Measurements from ENCODE around the gene SMC3.
"Not testable (repeated sequence)": the region's sequence is repeated elsewhere in the genome, so short reads cannot be mapped to it uniquely, and the experiment has no call there.

The SMC3 gene

DNA sequence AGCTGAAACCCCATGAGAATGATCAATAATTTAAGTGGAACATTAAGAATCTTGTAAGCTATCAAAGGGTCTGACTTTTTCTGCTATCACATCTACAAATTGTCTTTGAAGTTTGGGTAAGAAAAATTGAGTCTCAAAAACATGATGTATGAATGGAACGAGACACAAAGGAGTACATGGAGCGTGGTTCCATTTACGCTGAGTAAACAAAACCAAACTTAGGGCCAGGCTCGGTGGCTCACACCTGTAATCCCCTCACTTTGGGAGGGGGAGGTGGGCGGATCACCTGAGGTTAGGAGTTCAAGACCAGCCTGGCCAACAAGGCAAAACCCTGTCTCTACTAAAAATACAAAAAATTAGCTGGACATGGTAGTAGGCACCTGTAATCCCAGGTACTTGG, 24.3 kb downstream of the SMC3 start:
- DNase-seq: no peak

- DNase-seq: no peak
Measured at GRCh38 chr10:110597476-110597875, 30.0 kb downstream of the SMC3 start.

DNA sequence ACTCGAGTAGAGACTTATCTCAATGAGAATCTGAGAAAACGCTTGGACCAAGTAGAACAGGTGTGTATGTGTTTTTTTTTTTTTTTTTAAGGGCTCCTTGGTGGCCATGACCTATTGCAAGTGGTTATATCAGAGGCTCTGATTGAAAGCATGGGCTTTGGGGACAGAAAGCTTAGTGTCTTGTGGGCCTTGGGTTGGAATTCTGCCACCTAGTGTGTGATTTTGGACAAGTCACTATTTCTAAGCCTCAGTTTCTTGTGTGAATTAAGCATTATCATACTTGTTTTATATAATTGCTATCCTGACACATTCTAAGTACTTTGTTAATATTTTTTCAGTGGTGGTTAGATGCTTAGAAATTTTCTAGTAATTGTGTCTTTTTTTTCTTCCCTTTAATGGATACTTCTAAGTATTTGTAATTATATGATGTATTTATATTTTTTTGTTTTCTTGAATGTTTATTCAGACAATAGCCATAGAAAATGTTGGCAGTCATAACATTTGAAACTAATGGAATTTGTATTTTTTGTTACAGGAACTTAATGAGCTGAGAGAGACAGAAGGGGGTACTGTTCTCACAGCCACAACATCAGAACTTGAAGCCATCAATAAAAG, 33.1 kb downstream of the SMC3 start:
- DNase-seq: peak; percentile 30 to 60

GRCh38 chr10:110601581-110601980, 34.1 kb downstream of the SMC3 start:
- DNase-seq: no peak

- DNase-seq: no peak
Measured at GRCh38 chr10:110608087-110608486, 40.6 kb downstream of the SMC3 start.

- DNase-seq: peak in 1 of 2 experiments; percentile 3
Measured at GRCh38 chr10:110609605-110610004, 42.1 kb downstream of the SMC3 start.

DNA sequence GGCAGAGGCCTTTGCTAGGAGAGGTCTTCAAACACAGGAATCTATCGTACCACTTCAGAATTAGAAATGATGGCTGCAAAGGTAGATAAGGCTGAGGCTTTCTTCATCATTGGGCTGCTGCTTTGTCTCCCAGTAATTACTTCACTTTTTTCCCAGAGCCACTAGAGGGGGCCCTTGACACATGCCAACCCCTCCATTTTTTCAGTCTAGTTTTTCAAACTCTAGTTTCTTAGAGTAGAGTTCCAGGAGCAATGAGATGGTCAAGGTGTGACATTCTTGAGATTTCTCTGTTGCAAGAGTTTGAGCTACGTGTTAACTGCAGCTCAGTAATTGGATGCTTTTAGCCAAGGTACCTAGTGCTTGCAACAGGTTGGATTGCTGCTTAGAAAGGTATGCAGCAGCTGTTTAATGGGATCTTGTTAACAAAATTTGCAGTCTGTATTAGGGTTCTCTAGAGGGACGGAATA, 42.8 kb downstream of the SMC3 start:
- DNase-seq: peak in 1 of 2 experiments; percentile 52

DNA sequence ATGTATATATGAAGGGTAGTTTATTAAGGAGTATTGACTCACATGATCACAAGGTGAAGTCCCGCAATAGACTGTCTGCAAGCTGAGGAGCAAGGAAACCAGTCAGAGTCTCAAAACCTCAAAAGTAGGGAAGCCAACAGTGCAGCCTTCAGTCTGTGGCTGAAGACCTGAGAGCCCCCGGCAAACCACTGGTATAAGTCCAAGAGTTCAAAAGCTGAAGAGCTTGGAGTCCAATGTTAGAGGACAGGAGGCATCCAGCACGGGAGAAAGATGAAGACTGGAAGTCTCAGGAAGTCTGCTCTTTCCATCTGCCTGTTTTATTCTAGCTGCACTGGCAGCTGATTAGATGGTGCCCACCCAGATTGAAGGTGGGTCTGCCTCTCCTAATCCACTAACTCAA, 43.3 kb downstream of the SMC3 start:
- not testable (repeated sequence) for DNase-seq

DNA sequence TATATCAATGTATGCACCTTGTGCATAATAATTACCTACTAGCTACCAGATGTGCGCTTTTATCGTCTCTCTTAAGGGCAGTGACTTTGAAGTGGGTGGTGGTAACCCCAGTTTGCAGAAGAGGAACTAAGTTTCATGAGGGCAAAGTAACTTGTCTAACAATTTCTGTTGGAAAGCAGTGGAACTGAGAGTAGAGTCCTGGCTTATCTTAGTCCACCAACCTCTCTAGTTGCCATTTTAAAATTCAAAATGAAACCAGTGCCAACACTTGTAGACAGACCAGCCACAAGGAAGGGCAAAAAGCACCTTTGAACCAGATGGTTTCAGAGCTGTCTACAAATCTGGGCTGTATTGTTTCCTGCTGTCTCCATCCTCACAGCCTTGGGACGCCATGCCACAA, 44.6 kb downstream of the SMC3 start:
- no peak for DNase-seq

- DNase-seq: no peak
Measured at GRCh38 chr10:110612629-110613028, 45.1 kb downstream of the SMC3 start.

DNA sequence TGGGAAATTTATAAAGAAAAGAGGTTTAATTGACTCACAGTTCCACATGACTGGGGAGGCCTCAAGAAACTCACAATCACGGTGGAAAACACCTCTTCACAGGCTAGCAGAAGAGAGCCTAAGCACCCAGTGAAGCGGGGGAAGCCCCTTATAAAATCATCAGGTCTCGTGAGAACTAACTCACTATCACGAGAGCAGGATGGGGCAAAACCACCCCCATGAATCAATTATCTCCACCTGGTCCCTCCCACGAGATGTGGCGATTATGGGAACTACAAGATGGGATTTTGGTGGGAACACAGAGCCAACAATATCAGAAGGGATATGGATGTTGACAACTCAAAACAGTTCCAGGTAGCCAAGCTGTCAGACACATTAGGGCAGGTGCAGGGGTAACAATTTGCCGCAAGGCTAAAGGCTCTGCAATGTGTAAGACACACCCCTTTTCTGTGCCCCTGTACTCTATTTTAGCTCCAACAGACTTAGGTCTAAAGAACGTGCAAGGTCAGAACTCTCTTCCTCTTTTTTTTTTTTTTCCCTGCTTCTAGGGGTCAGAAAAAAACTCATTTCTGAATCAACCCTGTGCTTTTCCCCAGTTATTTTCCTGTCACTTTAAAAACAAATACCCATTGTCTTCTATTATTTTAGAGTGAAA, 46.0 kb downstream of the SMC3 start:
- no peak for DNase-seq

- DNase-seq: no peak
Measured at GRCh38 chr10:110613996-110614495, 46.6 kb downstream of the SMC3 start.

DNA sequence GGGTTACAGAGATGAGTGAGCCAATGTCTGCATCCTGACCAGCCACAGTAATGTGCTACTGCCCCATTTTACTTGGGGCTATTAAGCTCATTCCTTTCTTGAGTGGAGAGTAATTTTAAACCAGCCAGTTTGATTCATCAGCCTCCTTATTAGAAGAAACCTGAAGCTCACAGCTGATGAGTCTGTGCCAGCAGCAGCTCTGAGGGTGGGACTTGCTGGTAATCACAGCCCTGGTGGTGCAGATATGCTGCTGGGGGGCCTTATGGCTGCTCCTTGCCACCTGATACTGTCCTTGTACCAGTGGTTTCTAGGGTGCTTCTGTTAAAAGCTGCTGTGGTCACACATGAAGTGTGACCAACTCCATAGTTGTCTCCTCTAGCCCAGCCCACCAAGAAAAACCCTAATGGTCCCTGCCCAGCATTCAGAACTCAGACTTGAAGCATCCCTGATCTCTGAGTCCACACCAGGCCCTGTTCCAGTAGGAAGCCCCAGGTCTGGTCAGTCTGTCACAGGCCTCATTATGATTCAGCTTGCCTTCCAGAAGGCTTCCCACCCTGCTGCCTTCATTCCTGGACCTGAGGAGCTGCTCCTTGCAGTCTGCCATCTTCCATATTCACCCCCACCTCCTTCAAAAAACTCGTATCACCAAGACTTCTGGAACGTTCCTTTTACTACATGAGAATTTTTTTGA, 47.7 kb downstream of the SMC3 start:
- no peak for DNase-seq

DNA sequence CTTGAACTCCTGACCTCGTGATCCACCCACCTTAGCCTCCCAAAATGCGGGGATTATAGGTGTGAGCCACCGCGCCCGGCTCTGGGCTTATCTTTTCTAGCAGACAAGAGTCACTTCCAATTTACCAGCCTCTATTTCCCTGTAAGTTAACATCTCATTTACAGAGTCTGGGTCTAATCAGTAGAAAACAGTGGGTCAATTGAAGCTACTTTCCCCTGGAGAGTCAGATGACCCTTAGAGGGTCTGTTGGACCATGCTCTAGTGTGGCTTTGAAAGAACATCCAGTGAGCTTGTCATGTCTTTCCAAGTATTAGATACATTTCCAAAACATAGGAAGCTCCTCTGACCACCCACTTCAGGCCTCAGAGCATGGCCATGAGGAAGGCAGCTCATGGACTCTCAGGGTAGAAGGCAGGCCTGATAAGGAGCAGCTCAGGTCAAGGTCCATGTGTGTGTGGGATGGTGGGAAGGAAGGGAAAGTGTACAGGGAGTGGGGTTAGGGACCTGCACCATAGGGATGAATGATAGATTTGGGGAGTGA, 49.1 kb downstream of the SMC3 start:
- no peak for DNase-seq

GRCh38 chr10:110617425-110618229, 50.1 kb downstream of the SMC3 start:
- no peak for DNase-seq

DNA sequence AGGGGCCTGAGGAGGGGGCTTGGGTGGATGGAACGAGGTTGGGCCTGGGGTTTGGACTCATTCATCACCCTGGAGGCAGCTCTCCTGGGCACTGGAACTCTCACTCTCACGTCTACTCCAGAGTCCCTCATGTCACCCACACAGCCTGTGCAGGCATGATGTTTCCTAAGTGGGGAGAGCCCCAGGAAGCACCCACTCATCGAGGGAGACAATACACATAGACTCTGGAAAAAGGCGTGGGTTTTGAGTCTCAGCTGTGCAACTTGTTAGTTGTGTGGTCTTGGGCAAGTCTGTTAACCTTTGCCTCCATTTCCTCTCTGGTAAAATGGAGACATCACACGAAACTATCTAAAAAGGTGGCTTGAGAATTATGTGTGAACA, 50.7 kb downstream of the SMC3 start:
- DNase-seq: no peak

DNA sequence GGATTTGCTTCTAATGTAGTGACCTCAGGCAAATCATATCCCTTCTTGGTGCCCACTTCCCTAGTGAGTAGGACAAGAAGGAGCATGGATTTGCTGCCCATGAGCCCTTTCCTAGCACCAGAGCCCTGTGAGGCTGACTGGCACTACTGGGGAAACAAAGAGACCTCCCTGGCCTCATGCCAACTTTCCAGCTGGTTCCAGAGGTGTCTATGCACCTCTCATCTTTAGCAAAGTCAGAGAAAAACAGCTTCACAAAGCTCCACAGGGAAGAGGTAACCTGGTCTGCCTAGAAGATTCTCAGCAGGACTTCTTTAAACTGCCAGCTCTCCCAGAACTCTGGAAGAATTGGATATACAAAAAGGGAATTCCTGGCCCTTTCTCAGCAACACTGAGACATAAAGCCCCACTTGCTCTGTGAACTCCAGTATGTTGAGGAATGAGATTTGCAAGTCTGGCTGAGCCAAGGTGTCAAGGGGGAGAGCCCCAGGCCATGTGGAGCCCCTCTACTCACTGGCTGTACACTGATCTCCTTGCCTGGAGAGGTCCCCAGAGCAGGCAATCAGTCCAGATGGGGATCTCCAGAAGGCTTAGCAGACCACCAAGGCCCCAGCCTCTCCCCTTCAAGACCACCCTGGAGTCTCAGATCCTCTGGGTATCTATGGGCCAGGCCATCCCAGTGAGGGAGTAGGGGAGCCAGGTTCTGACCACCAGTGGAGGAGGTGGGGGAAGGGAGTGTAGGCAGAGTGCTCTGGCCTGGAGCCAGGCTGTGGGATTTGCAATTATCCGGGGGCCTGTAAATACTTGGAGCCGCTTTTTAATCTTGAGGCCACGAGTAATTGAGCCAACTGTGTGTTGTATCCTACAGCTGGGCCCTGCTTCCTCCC, 52.3 kb downstream of the SMC3 start:
- DNase-seq: no peak

- DNase-seq: no peak
Measured at GRCh38 chr10:110620398-110620719, 52.9 kb downstream of the SMC3 start.

- not testable (repeated sequence) for DNase-seq
Measured at GRCh38 chr10:110623316-110623715, 55.8 kb downstream of the SMC3 start.

GRCh38 chr10:110625356-110625894, 57.9 kb downstream of the SMC3 start:
- no peak for DNase-seq

Measured in SW 1271 (cell line).